Islet precursor cell (in vitro differentiated cells): ENCODE results near the gene LMNTD2.

Experiments used
- DNase-seq: peaks from one replicate; pipeline ENCODE4 v3.0.0-alpha.2; 2018

Gene LMNTD2

DNA sequence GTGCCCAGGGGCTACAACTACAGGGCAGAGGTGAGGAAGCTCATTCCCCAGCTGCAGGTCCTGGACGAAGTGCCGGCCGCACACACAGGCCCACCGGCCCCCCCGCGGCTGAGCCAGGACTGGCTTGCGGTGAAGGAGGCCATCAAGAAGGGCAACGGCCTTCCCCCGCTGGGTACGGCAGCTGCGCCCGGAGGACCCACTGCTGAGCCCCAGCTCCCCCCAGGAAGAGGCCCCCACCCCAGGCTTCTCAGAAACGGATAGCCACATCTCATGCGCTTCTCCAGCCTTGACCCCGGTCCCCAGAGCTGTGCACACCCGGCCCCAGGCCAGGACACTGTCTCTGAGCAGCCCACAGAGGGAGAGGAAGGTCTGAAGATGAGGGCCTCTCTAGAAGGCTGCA is 9.4 kb downstream of the LMNTD2 start:
- DNase-seq = no peak

DNA sequence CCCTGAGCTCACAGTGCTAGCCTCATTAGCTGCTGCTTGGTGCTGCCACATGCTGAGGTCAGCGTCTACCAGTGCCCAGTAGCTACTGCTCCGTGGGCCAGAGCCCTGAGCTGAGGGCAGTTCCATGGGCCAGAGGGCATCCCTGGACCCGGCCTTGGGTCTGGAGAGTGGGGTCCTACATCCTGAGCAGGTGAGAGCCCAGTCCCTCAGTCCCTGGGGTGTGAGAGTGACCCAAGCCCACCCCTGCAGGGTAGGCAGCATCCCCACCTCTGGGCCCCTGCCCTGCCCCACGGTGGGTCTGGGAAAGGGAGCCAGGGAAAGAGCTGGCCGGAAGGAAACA is 9.8 kb downstream of the LMNTD2 start:
- no peak for DNase-seq

DNA sequence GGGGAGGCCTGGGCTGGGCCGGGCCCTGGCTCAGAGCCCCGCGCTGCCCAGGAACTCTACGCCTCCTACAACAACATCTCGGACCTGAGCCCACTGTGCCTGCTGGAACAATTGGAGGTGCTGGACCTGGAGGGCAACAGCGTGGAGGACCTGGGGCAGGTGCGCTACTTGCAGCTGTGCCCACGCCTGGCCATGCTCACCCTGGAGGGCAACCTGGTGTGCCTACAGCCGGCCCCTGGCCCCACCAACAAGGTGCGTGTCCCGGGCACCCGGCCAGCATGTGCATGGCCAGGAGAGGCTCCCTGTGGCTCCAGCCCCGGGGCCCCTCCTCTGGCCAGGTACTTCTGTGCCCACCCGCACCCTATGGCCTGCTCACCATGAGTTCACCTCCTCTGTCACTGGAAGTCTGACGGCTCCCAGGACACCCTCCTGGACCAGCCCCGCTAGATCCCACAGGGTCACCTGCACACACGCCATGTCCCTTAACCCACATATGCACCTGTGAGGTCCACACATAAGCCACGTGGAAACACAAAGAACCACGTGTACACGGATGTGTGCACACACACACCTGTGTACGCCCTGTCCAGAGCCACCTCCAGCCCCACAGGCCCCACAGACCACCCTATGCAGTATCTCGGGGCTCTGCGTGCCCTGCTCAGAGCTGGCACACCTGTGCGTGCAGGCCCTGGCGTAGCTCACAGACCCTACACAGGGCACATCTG is 10.4 kb downstream of the LMNTD2 start:
- no peak for DNase-seq

- no peak for DNase-seq
These were observed 11.6 kb downstream of the LMNTD2 start for GRCh38 chr11:548700-549603.

GRCh38 chr11:545171-545570 is 15.4 kb downstream of the LMNTD2 start:
- no peak for DNase-seq

DNA sequence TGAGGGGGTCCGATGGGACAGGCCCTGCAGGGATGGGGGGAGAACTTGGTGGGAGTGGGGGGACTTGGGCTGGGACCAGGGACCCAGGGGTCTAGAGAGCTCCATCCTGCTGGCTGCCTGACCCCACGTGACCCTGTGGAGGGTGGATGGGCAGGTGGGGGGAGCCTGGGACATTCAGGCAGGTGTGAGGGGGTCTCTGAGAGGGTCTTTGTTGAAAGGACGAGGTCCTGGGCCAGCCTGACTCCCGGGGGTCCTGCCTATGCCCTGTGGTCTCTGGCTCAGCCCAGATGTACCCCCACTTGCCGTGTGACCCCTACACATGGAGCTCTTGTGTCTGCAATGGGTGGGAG is 15.7 kb downstream of the LMNTD2 start:
- DNase-seq = no peak

- no peak for DNase-seq
These were observed 19.1 kb downstream of the LMNTD2 start for GRCh38 chr11:541433-541885.

DNA sequence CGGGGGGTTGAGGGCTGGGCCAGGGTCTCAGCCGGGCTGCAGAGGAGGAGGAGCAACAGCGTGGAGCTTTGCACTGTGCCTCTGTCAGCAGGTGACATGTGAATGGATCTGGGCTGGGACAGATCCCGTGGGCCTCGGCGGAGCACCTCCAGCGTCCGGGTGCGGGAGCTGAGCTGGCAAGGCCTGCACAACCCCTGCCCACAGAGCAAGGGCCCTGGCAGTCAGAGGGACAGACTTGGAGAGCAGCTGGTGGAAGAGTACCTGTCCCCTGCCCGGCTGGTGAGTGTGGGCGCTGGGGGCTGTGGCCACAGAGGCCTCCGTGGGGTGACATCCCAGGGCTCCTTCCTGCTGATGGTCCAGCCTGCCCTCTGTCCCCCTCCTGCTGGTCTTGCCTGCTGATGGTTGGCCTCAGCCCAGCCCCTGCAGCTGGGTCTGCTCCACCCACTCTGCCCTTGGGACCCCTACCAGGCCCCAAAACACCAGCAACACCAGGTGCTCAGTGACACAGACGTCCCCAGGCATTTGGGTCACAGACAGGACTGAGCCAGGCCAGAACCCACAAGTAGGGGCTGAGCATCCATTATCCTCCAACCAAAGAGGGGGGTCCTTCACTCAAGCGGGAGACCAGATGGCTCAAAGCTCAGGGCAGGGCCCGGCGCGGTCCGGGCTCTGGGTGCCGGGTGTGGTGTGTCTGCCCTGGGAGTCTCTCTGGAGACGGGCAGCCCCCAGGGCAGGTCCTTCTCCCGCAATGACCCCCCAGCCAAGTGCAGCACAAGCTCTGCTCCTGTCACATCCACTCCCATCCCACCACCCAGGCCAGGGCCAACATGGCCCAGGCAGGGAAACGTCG is 19.7 kb downstream of the LMNTD2 start:
- DNase-seq = peak; percentile 52

- DNase-seq = peak; percentile 48
These were observed 20.5 kb downstream of the LMNTD2 start for GRCh38 chr11:539971-540481.

DNA sequence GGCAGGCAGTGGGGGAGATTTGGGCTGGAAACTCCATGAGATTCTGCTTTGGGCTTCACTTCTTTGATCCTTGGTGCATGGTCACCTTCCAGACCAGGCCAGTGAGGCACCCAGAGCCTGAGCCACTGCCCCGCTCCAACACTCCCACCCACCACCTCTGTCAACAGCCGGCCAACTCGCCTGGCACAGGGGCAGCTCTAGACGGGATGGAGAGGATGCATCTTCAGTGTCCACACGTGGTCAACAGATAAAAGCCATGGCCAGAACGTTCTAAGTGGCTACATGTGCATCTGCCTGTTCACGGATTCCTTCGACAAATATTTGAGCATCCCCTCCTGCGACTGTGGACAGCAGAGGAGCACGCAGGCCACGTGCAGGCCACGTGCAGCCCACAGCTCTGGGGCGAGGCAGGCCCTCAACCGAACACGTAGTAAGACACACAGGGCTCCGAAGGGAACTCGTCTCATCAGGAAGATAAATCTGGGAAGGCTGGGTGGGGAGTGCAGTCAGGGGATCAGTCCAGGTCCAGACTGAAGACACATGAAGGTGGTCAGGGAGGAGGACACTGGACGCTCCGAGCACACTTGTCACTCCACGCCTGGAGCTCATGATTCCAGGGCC is 22.0 kb downstream of the LMNTD2 start:
- no peak for DNase-seq

DNA sequence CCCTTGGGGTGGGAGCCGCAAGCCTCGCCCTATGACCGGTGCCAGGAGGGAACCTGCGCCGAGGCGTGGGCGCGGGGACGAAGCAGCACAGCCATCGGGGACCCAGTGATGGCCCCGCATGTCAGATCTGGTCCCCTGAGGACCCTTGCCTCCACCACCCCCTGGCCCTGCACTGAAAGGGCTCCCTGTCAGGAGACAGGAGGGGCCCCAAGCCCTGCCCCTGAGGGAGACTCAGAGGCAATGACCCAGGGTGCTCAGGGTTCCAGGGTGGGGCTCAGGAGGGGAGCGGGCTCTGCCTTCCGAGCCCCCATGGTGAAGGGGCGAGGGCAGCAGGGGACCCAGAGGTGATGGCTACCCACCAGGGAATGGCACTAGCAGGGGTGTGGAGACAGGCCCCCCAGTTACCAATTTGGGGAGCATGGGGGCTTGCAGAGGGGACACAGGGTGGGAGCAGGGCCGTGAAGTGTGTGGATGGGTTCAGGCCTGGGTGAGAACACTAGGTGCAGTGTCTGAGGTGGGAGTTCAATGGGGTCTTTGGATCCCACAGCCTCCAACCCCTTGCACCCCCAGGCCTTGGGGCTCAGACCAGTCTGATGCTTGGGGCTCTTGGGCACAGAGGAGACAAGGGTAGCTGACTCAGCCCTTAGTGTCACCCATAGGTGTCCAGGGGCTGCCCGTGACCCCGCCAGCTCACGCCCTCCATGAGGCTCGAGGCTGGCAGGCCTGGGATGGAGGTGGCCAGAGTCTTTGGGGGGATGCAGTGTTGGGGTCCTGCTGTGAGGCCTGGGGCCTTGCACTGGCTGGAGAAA is 22.7 kb downstream of the LMNTD2 start:
- DNase-seq = no peak

DNA sequence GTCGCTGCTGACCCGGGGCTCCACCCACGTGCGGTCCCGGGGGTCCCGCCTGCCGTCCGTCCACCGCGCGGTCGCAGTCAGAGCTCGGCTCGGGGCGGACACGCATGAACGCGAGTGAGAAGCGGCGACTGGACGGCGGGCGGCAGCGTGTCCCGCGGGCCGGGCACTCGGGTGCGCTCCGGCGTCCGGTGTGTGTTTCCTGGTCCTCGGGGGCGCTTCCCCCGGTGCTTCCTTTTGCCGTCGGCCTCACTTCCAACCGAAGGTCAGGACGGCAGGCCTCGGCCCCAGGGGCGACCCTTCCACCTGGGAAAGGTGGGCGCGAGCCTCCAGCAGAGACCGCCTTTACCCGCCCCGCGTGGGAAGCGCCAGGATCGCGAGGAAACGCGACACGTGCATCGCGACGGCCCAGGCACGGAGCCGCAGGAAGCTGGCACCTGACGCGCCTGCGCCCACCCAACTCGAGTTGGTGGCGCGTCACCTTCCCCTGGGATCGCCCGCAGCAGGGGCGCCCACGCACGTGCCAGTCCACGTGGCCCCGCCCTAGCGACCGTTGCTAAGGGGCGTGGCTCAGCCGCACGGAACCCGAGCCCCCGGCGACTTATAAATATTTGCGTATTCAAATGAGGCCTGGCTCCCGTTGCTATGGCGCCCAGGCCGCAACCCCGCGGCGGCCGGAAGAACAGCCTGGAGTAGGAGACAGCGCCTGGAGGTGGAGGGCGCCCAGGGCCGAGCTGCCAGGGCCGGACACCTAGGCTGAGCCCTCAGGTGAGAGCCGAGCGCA is 23.5 kb downstream of the LMNTD2 start, which contains the start of gene LRRC56:
TSS of gene LRRC56 (plus strand) at position 687 of the 781 bp plus-strand sequence. CDS start 3,158 bp downstream, outside the sequence.
- DNase-seq = peak; percentile 90

DNA sequence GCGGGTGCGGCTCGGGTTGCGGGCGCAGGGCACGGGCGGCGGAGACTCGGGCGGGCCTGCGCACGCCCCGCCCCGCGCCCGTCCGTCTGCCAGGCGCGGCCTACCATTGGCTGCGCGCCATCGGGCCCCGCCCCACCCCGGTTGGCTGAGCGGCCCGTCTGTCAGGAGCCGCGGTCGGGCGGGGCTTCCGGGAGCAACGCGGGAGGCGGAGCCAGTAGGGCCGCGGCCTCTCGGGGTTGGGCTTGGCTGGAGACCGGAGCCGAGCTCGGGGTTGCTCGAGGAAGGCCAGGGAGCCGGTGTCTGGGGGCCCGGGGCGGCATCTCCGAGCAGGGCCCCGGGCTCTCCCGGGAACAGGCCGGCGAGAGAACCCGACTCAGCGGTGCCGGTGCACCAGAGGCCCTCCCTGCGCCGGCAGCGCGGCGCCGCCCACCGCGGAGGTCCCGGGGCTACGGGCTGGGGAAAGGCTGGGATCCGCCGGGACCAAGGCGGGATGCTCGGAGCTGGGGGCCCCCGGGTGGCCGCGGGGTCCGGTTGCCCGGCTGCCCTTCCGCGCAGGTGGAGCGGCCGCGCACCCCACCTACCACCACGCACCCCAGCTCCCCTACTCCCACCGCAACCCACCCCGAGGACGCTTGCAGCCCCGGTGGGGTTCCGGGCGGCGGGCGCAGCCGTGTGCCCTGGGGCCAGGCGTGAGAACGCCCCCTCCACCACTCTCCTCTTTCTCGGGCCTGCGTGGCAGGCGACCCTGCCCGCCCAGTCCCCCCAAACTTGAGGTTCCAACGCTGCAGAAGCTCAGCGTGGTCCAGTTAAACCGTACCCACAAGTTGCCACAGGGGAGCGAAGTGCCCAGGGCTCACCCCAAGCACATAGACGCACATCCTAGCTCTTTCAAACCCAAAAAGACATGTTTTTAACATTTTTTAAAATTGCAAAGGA is 24.8 kb downstream of the LMNTD2 start, which contains the start of gene HRAS:
TSS of gene HRAS (minus strand) at position 58 of the 936 bp plus-strand sequence.
- DNase-seq = peak; percentile 96

GRCh38 chr11:535210-535518 is 25.4 kb downstream of the LMNTD2 start:
- no peak for DNase-seq

DNA sequence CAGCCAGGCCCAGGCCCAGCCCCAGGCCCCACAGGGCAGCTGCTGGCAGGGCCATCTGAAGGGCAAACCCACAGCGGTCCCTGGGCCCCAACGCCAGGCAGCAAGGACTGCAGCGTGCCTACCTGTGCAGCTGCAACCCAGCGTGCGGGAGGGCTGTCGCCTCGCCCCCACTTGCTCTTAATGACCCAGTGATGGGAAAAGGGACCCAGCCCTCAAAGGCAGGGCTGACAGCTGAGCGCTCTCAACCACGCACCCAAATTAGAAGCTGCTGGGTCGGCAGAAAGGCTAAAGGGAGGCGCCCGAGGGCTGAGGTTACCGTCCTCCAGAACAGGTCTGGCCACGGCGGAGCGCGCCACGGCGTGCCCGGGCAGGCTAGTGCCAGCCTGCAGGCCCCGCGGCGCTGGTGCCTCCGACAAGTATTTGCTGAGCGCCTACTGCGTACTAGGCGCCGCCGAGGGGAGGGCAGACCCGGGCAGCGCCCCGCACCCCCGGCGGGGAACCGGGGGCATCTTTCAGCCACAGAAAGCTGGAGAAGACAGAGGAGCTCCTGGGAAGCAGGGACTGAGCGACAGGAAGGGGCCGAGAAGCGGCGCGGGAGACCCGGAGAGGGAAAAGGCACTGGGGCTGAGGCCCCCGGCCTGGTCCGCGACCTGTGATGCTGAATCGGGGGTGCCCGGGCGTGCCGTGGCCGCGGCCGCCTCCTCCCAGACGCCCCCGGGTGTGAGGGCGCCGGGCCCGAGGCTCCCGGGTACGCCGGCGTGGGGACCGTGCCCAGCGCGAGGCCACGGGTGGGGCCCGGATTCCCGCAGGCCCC is 25.9 kb downstream of the LMNTD2 start:
- peak; percentile 60 for DNase-seq

- no peak for DNase-seq
These were observed 26.7 kb downstream of the LMNTD2 start for GRCh38 chr11:533586-534395.

- no peak for DNase-seq
These were observed 27.5 kb downstream of the LMNTD2 start for GRCh38 chr11:532986-533585.
